BE2C (cell line): ENCODE measurements around the gene LHFPL6.

Experiments
- DNase-seq: peaks from one replicate; pipeline ENCODE4 v3.0.0-alpha.2; 2020
- H3K27me3 ChIP-seq: fragments of 250-450 bp; sonication (Bioruptor Pico); 2 replicates; pipeline ENCODE4 v1.5.1; 2020; ENCODE audit warnings: mild to moderate bottlenecking
- H3K36me3 ChIP-seq: fragments of 250-450 bp; sonication (Bioruptor Pico); 2 replicates; pipeline ENCODE4 v1.5.1; 2020; ENCODE audit warnings: mild to moderate bottlenecking
- H3K4me1 ChIP-seq: fragments of 250-450 bp; sonication (Bioruptor Pico); 2 replicates; pipeline ENCODE4 v1.5.1; 2020
- H3K4me3 ChIP-seq: 2 replicates; pipeline ENCODE4 v1.5.1; 2011; ENCODE audit warnings: low read depth, low read length
- H3K9me3 ChIP-seq: fragments of 250-450 bp; sonication (Bioruptor Pico); 2 replicates; pipeline ENCODE4 v1.5.1; 2020
- CTCF ChIP-seq: IDR thresholded peaks from 2 replicates; pipeline ENCODE4 v1.5.1; 2012; ENCODE audit warnings: mild to moderate bottlenecking, low read depth, low read length

LHFPL6 gene

GRCh38 chr13:39417131-39417530, 185.9 kb downstream of the LHFPL6 start:
- Histone ChIP-seq H3K9me3 (no peaks in the 10 kb centered on the region), H3K27me3 (peaks cover 21% of the 10 kb centered on the region), H3K4me1 (no peaks in the 10 kb centered on the region), H3K36me3 (no peaks in the 10 kb centered on the region), H3K4me3 (no peak overlapping the region)
- peak; percentile 23 for DNase-seq
- TF ChIP-seq CTCF, result no peak; the same call in 1 of the 2 replicates

- H3K4me1 ChIP-seq, result no peaks in the 10 kb centered on the region
- no peaks in the 10 kb centered on the region for H3K36me3 ChIP-seq
- no peaks in the 10 kb centered on the region for H3K9me3 ChIP-seq
- H3K4me3 ChIP-seq, result no peak overlapping the region
- peak; percentile 22 for DNase-seq
- H3K27me3 ChIP-seq, result peaks cover 27% of the 10 kb centered on the region
- TF ChIP-seq CTCF, result peak; percentile 37
Observed at GRCh38 chr13:39415008-39415802, 187.8 kb downstream of the LHFPL6 start.

GRCh38 chr13:39414339-39414738, 188.7 kb downstream of the LHFPL6 start:
- no peak overlapping the region for H3K4me3 ChIP-seq
- DNase-seq, result no peak
- no peaks in the 10 kb centered on the region for H3K36me3 ChIP-seq
- peaks cover 23% of the 10 kb centered on the region for H3K27me3 ChIP-seq
- TF ChIP-seq CTCF, result no peak
- H3K4me1 ChIP-seq, result no peaks in the 10 kb centered on the region
- H3K9me3 ChIP-seq, result no peaks in the 10 kb centered on the region

GRCh38 chr13:39411511-39411910, 191.5 kb downstream of the LHFPL6 start:
- Histone ChIP-seq H3K27me3 (peaks cover 19% of the 10 kb centered on the region; the same call in 1 of the 2 replicates), H3K4me3 (no peak overlapping the region), H3K9me3 (no peaks in the 10 kb centered on the region), H3K36me3 (no peaks in the 10 kb centered on the region), H3K4me1 (no peaks in the 10 kb centered on the region)
- TF ChIP-seq CTCF, result no peak
- no peak for DNase-seq

- no peak for TF ChIP-seq CTCF
- no peaks in the 10 kb centered on the region for H3K36me3 ChIP-seq
- H3K9me3 ChIP-seq, result no peaks in the 10 kb centered on the region
- no peak overlapping the region for H3K4me3 ChIP-seq
- peaks cover 19% of the 10 kb centered on the region; the same call in 1 of the 2 replicates for H3K27me3 ChIP-seq
- DNase-seq, result no peak
- H3K4me1 ChIP-seq, result no peaks in the 10 kb centered on the region
Observed at GRCh38 chr13:39410964-39411363, 192.0 kb downstream of the LHFPL6 start.
